GM23248 (cell line): Measurements from ENCODE around the gene BEAN1. TPM values are rescaled to one million over a fixed set of nuclear protein-coding genes. Genes with fewer than 3 reads are reported as not detected.
"Not testable (repeated sequence)": the region's sequence is repeated elsewhere in the genome, so short reads cannot be mapped to it uniquely, and the experiment has no call there.

Source experiments
- DNase-seq: peaks from one replicate; pipeline ENCODE4 v3.0.0-alpha.2; 2015
- H2AFZ ChIP-seq: fragments of 200-600 bp; sonication (generic); 2 replicates; pipeline ENCODE4 v1.6.1; 2016; ENCODE audit warnings: antibody characterized with exemption
- H3F3A ChIP-seq: fragments of 200-600 bp; sonication (generic); 2 replicates; pipeline ENCODE4 v1.6.1; 2016; ENCODE audit warnings: mild to moderate bottlenecking, antibody characterized with exemption, mixed run types; ENCODE audit not compliant: insufficient read depth
- H3K27ac ChIP-seq: fragments of 200-600 bp; sonication (generic); 2 replicates; pipeline ENCODE4 v1.5.1; 2016; ENCODE audit warnings: mild to moderate bottlenecking
- H3K27me3 ChIP-seq: fragments of 200-600 bp; sonication (generic); replicated peaks from 2 replicates; pipeline ENCODE4 v1.6.1; 2016; ENCODE audit warnings: mild to moderate bottlenecking; ENCODE audit not compliant: insufficient read depth
- H3K36me3 ChIP-seq: fragments of 200-600 bp; sonication (generic); 2 replicates; pipeline ENCODE4 v1.6.1; 2016; ENCODE audit warnings: low read depth, mild to moderate bottlenecking
- H3K4me1 ChIP-seq: fragments of 200-600 bp; sonication (generic); 2 replicates; pipeline ENCODE4 v1.6.1; 2016; ENCODE audit warnings: mild to moderate bottlenecking; ENCODE audit not compliant: insufficient read depth
- H3K4me2 ChIP-seq: fragments of 200-600 bp; sonication (generic); one replicate; pipeline ENCODE4 v1.6.1; 2016; ENCODE audit warnings: mild to moderate bottlenecking; ENCODE audit not compliant: unreplicated experiment
- H3K4me3 ChIP-seq: fragments of 200-600 bp; sonication (generic); 2 replicates; pipeline ENCODE4 v1.5.1; 2016; ENCODE audit warnings: mild to moderate bottlenecking
- H3K79me2 ChIP-seq: fragments of 200-600 bp; sonication (generic); 2 replicates; pipeline ENCODE4 v1.6.1; 2016; ENCODE audit warnings: mild to moderate bottlenecking; ENCODE audit not compliant: insufficient read depth
- H3K9ac ChIP-seq: fragments of 200-600 bp; sonication (generic); 2 replicates; pipeline ENCODE4 v1.6.1; 2016; ENCODE audit warnings: mild to moderate bottlenecking
- H3K9me2 ChIP-seq: fragments of 200-600 bp; sonication (generic); 2 replicates; pipeline ENCODE4 v1.6.1; 2016; ENCODE audit warnings: mixed run types, mild to moderate bottlenecking, moderate library complexity; ENCODE audit not compliant: insufficient read depth
- H3K9me3 ChIP-seq: fragments of 200-600 bp; sonication (generic); one replicate; pipeline ENCODE4 v1.6.1; 2017; ENCODE audit warnings: low read depth
- H4K20me1 ChIP-seq: fragments of 200-600 bp; sonication (generic); 2 replicates; pipeline ENCODE4 v1.6.0; 2016; ENCODE audit not compliant: insufficient read depth
- EZH2 ChIP-seq: fragments of 200-600 bp; sonication (generic); IDR thresholded peaks from 2 replicates; pipeline ENCODE4 v1.6.1; 2018; ENCODE audit warnings: antibody characterized with exemption, mild to moderate bottlenecking; ENCODE audit not compliant: insufficient read depth, poor library complexity, severe bottlenecking
- EZH2phosphoT487 ChIP-seq: fragments of 200-600 bp; sonication (generic); IDR thresholded peaks from 2 replicates; pipeline ENCODE4 v1.6.1; 2018; ENCODE audit warnings: antibody characterized with exemption, moderate library complexity, mild to moderate bottlenecking, low read depth; ENCODE audit not compliant: insufficient read depth
- WGBS, 2 experiments: methylation state at CpG; one replicate each; pipeline ENCODE4 v1.1.6; 2015 to 2017; ENCODE audit warnings: low lambda C conversion rate in 2 of 2, low coverage in 1 of 2; ENCODE audit errors: missing lambda C conversion rate in 2 of 2; 5-methylcytosine and 5-hydroxymethylcytosine counted together
- in situ Hi-C: fragments of 300-500 bp; cut with MboI; formaldehyde crosslinking; loops from 2 replicates; pipeline ENCODE4 v1.15.0; 2020
- polyA plus RNA-seq: library from polyadenylated mRNA; unstranded; fragments of >200 nt; fragmentation: Nextera tagmentation; extraction: Ambion mirVana; gene quantifications from 2 replicates; pipeline ENCODE4 v1.2.1, GENCODE V29; 2016
- total RNA-seq: library from RNA; depleted of rRNA; stranded (reverse); fragments of >200 nt; shearing (Covaris generic); gene quantifications from 2 replicates; pipeline ENCODE4 v1.2.3, GENCODE V29; 2014

Gene BEAN1
- total and polyA plus RNA-seq, 2 experiments from 2014 or later, result 0.32 to 0.50 TPM

DNA sequence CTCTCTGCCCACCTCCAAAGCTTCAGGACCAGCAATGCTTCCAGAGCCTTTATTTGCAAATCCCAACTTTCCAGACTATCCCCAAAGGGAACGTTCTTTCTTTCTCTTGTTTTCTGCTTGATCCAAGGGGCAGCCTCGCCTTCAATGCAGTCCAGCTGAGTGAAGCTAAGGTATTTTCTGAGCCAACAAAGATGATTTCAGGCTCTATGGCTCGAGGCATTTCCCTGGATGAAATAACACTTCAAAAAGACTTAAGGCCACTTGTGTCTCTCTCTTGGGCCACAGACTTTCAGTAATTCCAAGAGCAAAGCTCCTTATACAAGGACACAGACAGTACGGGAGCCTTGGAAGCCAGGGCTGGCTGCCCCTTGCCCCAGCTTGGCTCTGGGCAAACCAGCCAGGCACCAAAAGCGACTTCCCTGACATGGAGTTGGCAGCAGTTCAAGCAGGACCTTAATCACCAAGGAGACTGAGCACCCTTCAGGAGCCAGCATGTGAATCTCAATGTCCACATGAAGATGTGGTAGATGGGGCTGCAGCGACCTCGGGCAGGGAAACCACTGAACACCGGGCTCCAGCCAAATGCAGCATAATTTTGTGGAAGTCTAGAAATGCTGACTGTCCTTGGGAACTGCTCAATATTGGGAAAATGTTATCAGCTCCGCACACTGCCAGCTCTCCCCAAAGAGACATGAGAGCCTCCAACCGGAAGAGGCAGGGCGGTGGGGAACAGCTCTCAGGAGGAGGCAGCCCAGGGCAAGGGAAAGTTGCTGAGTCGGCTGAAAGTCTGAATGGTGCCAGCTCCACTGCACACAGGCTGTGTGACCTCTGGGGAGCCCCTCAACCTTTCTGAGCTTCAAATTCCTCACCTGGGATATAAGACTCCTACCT is 83.9 kb downstream of the BEAN1 start:
- WGBS, 2 experiments, result 34 to 39% methylated on average over 12 of the region's 12 CpGs
- no peak overlapping the region for H2AFZ ChIP-seq
- no peak overlapping the region for H3K9ac ChIP-seq
- H3K9me2 ChIP-seq, result no peaks in the 10 kb centered on the region
- H3K27ac ChIP-seq, result peak overlapping the region; percentile 58
- in situ Hi-C loops, result no loop called here
- no peak overlapping the region for H3K4me3 ChIP-seq
- no peaks in the 10 kb centered on the region for H3K36me3 ChIP-seq
- DNase-seq, result peak; percentile 30
- H3K27me3 ChIP-seq, result no peaks in the 10 kb centered on the region
- H3K4me1 ChIP-seq, result peaks cover 39% of the 10 kb centered on the region
- H4K20me1 ChIP-seq, result no peaks in the 10 kb centered on the region
- TF ChIP-seq EZH2 (no peak), EZH2phosphoT487 (no peak)
- peaks cover 24% of the 10 kb centered on the region for H3F3A ChIP-seq
- H3K4me2 ChIP-seq, result peak overlapping the region; percentile 43
- H3K79me2 ChIP-seq, result no peaks in the 10 kb centered on the region
- no peaks in the 10 kb centered on the region for H3K9me3 ChIP-seq

DNA sequence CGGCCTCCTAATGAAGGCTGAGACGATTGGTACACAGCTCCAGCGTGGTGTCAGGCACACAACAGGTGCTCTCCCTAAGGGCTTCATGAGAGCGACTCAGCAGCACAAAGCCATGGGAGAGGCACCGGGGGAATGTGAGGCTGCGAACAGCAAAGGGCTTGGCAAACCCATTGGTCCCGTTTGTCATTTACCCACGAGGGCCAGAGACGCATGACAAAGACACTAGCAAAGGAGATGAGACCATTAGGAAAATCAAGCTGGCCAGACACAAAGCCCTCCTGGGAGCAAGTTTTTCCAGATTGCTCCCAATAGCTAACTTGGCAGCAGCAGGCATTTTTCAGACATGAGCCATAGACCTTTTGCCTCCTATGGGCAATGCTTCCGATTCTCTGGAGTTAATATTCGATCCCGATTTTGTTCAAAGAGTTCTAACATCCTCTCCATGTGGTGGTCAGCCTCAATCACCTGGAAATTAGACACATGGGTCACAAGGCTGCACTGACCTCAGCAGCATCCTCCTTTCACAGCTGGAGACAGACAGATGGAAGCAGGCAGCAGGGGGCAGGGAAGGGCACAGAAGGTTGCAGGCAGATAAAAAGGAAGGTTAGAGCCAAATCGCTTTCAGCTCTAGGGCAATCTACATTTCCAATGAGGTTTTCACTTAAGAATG is 84.6 kb downstream of the BEAN1 start:
- Histone ChIP-seq H3K27me3 (no peaks in the 10 kb centered on the region), H3K9me2 (no peaks in the 10 kb centered on the region), H3K27ac (peak overlapping the region; percentile 69), H3K4me1 (peaks cover 46% of the 10 kb centered on the region), H3K36me3 (no peaks in the 10 kb centered on the region), H2AFZ (no peak overlapping the region), H3F3A (peaks cover 24% of the 10 kb centered on the region), H4K20me1 (no peaks in the 10 kb centered on the region), H3K9me3 (no peaks in the 10 kb centered on the region), H3K9ac (peak overlapping the region; percentile 31), H3K79me2 (no peaks in the 10 kb centered on the region), H3K4me3 (no peak overlapping the region), H3K4me2 (peak overlapping the region; percentile 43)
- peak; percentile 91 for DNase-seq
- TF ChIP-seq EZH2phosphoT487 (no peak), EZH2 (no peak)
- 14 to 15% methylated on average over 13 of the region's 13 CpGs for whole genome bisulfite sequencing, 2 experiments
- in situ Hi-C loops, result no loop called here

DNA sequence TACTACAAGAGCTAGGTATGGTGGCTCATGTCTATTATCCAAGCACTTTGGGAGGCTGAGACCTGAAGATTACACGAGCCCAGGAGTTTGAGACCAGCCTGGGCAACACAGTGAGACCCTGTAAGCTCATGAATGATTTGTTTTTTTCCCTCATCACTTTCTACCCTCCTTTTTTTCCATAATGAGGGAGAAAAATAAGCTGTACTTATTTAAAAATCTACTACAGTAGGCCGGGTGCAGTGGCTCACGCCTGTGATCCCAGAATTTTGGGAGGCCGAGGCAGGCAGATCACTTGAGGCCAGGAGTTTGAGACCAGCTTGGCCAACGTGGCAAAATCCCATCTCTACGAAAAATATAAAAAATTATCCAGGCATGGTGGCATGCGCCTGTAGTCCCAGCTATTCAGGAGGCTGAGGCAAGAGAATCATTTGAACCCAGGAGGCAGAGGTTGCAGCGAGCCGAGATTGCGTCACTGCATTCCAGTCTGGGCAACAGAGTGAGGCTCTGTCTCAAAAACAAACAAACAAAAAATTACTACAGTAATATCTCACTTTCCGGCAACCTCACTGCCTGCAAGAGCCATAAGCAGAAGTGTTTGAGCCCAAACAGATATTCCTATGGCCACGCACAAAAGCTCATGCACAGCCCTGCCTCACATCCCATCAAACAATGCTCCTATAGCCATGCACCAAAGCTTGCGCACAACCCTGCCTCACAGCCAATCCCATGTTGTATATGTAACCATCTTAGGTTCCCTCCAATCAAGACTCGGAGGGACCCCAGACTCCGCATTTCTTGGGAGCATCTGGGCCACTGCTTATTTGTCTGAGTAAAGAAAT is 85.4 kb downstream of the BEAN1 start:
- Histone ChIP-seq H3K9ac (peak overlapping the region; percentile 31), H3K36me3 (no peaks in the 10 kb centered on the region), H2AFZ (no peak overlapping the region), H3K27ac (peak overlapping the region; percentile 69), H3K9me2 (no peaks in the 10 kb centered on the region), H3K9me3 (no peaks in the 10 kb centered on the region), H3K4me2 (peak overlapping the region; percentile 43), H3F3A (peaks cover 30% of the 10 kb centered on the region), H3K79me2 (no peaks in the 10 kb centered on the region), H4K20me1 (no peaks in the 10 kb centered on the region), H3K4me1 (peaks cover 52% of the 10 kb centered on the region), H3K4me3 (no peak overlapping the region), H3K27me3 (no peaks in the 10 kb centered on the region)
- in situ Hi-C loops, result no loop called here
- 45 to 46% methylated on average over 15 of the region's 15 CpGs for WGBS, 2 experiments
- TF ChIP-seq EZH2 (no peak), EZH2phosphoT487 (no peak)
- peak; percentile 64 for DNase-seq

DNA sequence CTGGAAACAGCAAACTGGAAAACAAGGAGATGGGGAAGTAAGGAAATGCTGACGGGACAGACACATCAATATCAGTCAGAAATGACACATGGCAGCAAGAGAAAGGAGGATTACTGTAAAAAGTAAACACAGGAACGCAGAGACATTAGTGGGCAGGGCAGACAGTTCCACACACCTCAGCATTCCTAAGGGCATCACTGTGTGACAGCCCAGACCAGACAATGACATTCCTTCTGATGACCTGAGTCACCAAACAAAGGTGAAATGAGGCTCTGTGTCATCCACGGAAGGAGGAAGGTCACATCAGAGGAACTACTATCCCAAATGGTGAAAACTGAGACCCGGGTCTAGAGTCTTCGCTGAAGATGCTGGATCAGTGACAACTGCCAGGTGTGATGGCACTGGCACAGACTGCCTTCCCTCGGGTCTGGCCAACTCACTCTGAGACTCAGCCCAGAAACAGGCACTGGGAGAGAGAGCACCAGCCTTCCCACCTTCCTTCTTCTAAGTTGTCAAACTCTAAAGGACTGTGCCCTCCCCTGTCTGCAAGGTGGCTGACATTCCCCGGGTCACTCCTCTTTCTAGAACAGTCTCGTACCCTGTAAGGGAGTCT is 86.1 kb downstream of the BEAN1 start:
- Histone ChIP-seq H3K9me3 (no peaks in the 10 kb centered on the region), H4K20me1 (no peaks in the 10 kb centered on the region), H2AFZ (no peak overlapping the region), H3K9ac (no peak overlapping the region), H3F3A (peaks cover 30% of the 10 kb centered on the region), H3K4me1 (peaks cover 50% of the 10 kb centered on the region), H3K27ac (peak overlapping the region; percentile 22; the same call in 1 of the 2 replicates), H3K36me3 (no peaks in the 10 kb centered on the region), H3K9me2 (no peaks in the 10 kb centered on the region), H3K27me3 (no peaks in the 10 kb centered on the region), H3K79me2 (no peaks in the 10 kb centered on the region), H3K4me2 (no peak overlapping the region), H3K4me3 (no peak overlapping the region)
- in situ Hi-C loops, result no loop called here
- TF ChIP-seq EZH2 (no peak), EZH2phosphoT487 (no peak)
- WGBS, 2 experiments, result 55 to 65% methylated on average over 8 of the region's 8 CpGs
- DNase-seq, result no peak

DNA sequence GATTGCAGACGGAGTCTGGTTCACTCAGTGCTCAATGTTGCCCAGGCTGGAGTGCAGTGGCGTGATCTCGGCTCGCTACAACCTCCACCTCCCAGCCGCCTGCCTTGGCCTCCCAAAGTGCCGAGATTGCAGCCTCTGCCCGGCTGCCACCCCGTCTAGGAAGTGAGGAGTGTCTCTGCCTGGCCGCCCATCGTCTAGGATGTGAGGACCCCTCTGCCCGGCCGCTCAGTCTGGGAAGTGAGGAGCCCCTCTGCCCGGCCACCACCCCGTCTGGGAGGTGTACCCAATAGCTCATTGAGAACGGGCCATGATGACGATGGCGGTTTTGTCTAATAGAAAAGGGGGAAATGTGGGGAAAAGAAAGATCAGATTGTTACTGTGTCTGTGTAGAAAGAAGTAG is 87.3 kb downstream of the BEAN1 start:
- Histone ChIP-seq H3F3A (peaks cover 30% of the 10 kb centered on the region), H3K4me1 (peaks cover 46% of the 10 kb centered on the region)
- H3K36me3 ChIP-seq, H3K4me3 ChIP-seq, in situ Hi-C loops, DNase-seq, H4K20me1 ChIP-seq, H3K79me2 ChIP-seq, H3K27ac ChIP-seq, H3K27me3 ChIP-seq, H3K9me3 ChIP-seq, H3K9ac ChIP-seq, H2AFZ ChIP-seq, H3K9me2 ChIP-seq, H3K4me2 ChIP-seq: not testable (repeated sequence)
- WGBS, 2 experiments, result 98 to 100% methylated on average over 8 to 12 of the region's 17 CpGs

DNA sequence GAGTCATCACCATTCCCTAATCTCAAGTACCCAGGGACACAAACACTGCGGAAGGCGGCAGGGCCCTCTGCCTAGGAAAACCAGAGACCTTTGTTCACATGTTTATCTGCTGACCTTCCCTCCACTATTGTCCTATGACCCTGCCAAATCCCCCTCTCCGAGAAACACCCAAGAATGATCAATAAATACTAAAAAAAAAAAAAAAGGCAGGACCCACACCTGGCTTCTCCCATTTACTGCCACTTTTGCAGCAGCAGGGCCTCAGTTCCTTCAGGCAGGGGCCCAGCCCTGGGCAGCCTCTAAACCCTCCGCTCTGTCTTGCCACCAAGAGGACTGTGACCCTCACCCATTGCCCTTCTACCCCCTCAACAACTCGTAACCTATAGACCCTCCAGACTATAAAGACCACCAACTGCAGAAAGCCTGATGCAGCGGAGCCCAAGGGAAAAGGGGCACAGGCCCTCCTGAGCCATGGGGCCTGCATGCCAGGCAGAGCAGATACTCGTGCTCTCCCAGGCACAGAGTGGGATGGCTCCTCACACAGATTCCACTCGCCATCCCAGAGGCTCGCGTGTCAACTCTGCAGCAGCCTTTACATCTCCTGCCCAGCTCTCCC is 88.0 kb downstream of the BEAN1 start:
- DNase-seq, in situ Hi-C loops, H2AFZ ChIP-seq, H3K4me3 ChIP-seq, H4K20me1 ChIP-seq, H3K27me3 ChIP-seq, H3K9me2 ChIP-seq, H3K9me3 ChIP-seq, H3K36me3 ChIP-seq, H3K4me2 ChIP-seq, H3K79me2 ChIP-seq, H3K9ac ChIP-seq: not testable (repeated sequence)
- H3K4me1 ChIP-seq, result peaks cover 46% of the 10 kb centered on the region
- H3K27ac ChIP-seq, result peak overlapping the region; percentile 43
- 77 to 81% methylated on average over 9 to 10 of the region's 10 CpGs for WGBS, 2 experiments
- peaks cover 30% of the 10 kb centered on the region for H3F3A ChIP-seq
